Stimulated activated CD8-positive, alpha-beta memory T cell treated with anti-CD3 and anti-CD28 coated beads, Interleukin-15, amount 100 ng/mL, for 24 hours (primary cell): ENCODE measurements around the gene PROC.
"Not testable (repeated sequence)": the region's sequence is repeated elsewhere in the genome, so short reads cannot be mapped to it uniquely, and the experiment has no call there.

ENCODE experiments used
- DNase-seq: peaks from one replicate; pipeline ENCODE4 v3.0.0-alpha.2; 2020; ENCODE audit warnings: low read depth

Gene PROC

GRCh38 chr2:127394492-127394891 lies 23.7 kb upstream of the PROC start:
- DNase-seq = no peak

DNA sequence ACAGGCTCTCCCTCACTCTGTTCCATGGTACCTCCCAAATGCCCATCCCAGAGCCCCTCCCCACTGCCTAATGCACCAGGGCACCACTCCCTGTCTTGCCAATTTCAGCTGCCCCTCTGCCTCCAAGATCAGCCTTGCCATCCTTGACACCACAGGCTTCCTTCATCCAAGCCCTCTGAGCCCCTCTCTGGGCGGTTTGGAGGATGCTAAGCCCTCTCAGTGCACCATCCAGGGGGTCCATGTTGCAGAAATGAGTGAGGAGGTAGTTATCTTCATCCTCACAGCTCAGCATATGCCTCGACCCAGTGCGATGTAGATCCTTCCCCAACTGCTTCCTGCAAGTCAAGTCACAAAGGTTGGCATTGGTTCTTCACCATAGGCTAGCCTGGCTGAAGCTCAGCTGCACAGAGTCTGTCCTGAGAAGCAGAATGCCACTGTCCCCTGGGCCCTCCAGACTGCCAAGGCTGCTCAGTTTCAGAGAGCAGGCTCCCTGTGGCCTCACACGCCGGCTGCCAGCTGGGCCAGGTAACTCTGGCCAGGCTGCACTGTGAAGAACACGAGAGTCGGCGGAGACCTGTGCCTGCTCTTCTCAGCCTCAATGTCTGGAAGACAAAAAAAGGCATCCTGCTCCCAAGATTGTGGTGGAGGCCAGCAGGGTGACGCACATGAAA lies 20.5 kb upstream of the PROC start:
- no peak for DNase-seq

DNA sequence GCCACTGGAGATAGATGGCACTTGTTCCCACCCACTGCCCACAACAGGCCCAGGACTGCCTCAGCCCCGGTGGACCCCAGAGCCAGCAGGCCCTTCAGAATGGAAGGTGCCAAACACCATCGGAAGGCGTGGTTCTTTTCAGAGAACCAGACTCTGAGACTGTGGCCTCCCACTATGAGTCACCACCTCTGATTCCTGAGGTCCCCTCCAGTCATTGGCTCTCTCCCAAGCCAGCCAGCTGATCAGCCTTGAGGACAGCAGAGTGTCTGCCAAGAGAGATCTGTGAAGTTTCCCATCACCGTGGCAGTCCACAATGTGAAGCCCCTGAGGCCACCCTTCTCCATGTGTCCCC lies 20.0 kb upstream of the PROC start:
- no peak for DNase-seq

DNA sequence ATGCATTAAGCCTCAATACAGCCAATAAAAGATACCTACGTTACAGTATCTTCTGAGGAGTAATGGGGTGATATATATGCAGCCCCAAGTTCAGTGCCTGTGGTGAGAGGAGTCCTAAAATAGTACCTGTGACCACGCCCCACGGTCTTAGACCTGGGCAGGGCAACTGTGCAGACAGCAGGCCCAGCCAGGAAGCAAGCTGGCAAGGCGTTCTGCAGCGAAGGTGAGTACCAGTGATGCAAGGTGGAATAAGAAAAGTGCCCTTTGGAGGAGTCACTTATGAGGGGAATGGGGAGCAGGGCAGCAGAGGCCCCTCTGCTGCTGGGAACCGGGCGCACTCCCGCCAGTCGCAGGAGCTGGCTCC lies 17.7 kb upstream of the PROC start:
- DNase-seq = no peak

- DNase-seq = no peak
Observed at GRCh38 chr2:127400897-127401756, 17.1 kb upstream of the PROC start.

DNA sequence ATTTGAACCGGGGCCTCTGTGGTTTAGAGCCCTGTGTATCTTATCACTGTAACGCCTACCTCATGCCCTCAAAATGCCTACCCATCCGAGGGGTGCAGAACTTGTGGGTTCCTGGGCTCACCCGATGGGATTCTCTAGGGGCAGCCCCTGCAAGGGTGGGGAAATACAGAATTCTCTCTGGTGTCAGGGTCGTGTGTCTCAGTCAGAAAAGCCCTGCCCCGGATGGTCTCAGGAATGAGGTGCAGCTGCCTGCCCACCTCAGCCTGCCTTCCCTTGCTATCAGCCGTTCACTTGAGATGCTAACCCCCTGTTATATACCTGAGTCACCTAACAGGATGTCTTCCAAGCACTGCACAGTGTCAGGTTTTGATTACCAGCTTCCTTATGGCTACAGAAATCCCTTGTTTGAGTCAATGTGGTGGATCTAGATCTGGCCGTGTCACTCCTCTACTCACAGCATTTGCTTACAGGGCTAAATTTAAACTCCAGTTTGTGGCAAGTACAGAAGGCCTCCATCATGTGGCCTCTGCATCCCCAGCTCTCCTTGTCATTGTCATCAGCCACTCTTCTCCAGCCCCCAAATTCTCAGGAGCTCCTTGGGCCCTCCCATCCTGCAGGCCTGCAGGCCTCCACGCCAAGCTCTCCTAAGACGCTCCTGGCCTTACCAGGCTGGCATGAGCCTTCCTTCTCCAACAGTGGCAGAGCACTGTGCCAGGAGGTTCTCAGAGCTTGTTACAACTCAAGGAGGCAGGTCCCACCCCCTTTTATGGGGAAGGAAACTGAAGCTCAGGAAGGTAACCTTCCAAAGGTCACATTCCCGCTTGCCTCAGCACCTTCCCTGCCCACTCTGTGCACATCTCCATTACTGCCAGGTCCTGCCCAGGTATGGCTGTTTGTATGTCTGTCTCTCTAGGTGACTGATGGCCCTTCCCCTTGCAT lies 16.2 kb upstream of the PROC start:
- no peak for DNase-seq

- DNase-seq = no peak
Observed at GRCh38 chr2:127403460-127403859, 14.8 kb upstream of the PROC start.

DNA sequence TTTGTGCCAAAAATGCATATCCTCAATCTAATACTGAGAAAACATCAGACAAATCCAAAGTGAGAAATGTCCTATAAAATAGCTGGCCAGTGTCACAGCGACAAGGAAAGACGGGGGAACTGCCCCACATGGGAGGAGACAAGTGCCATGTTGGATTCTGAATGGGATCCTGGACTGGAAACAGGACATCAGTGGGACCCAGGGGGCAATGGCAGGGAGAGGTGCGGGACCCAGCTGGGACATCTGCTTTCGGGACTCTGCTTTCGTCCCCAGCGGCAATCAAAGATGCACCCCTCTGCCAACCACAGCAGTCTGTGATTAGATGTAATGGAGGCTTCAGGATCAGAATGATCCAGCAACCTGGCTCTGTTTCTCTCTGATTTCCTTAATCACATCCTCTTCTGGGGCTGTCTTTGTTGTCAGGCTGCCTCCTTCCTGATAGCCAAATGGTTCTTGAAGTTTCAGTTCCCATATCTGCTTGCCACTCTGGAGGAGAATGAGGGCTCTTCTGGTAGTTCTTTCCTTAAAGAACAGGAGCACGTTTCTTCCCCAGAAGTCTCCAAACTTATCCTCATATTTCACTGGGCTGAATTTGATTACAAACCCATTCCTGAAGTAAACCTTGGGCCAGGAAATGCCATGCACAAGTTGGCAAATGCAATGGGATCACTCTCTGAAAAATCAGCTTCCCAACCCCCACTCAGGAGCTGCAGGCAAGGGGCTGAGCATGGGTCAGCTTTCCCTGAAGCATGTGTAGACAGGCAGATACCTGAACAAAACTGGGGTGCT lies 13.6 kb upstream of the PROC start:
- no peak for DNase-seq

DNA sequence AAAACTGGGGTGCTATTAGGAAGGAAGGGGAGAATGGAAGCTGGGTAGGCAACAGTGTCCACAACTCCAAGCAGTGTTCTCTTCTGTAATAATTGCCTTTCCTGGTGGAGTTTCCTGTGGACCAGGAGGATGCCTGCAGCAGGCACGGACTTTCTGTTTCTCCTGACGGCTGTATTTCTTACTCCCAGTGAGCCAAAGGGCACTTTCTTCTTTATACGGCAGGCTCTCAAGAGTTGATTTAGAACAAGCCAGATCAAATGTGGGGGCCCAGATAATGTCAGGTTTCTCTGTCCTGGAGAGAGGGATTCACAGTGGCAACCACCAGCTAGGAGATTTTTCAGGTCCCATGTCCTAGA lies 13.0 kb upstream of the PROC start:
- DNase-seq = no peak

DNA sequence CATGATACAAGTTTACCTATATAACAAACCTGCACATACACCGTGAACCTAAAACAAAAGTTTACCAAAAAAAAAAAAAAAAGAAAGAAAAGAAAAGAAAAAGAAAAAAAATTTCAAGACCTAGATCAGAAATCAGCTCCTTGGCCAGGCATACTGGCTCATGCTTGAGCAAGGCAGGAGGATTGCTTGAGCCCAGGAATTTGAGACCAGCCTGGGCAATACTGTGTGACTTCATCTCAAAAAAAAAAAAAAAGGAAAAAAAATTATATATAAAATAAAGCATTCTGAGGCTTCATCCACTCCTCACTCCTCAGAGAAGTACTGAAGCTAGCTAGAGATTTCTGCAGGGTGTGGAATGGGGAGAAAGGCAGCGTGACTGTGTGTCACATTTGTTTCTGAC lies 11.8 kb upstream of the PROC start:
- no peak for DNase-seq

DNA sequence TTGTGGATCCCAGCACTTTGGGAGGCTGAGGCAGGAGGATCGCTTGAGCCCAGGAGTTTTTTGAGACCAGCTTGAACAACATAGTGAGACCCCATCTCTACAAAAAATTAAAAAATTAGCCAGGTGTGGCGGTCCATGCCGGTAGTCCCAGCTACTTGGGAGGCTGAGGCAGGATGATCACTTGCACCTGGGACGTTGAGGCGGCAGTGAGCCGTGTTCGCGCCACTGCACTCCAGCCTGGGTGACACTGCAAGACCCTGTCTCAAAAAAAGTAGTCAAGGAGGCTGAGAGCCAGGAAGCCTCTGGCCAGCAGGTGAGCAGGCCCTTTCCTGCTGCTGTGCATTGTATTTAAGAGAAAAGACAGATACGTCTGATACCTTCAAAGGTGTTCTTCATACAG lies 11.1 kb upstream of the PROC start:
- no peak for DNase-seq

GRCh38 chr2:127407661-127408003 lies 10.6 kb upstream of the PROC start:
- DNase-seq = no peak

DNA sequence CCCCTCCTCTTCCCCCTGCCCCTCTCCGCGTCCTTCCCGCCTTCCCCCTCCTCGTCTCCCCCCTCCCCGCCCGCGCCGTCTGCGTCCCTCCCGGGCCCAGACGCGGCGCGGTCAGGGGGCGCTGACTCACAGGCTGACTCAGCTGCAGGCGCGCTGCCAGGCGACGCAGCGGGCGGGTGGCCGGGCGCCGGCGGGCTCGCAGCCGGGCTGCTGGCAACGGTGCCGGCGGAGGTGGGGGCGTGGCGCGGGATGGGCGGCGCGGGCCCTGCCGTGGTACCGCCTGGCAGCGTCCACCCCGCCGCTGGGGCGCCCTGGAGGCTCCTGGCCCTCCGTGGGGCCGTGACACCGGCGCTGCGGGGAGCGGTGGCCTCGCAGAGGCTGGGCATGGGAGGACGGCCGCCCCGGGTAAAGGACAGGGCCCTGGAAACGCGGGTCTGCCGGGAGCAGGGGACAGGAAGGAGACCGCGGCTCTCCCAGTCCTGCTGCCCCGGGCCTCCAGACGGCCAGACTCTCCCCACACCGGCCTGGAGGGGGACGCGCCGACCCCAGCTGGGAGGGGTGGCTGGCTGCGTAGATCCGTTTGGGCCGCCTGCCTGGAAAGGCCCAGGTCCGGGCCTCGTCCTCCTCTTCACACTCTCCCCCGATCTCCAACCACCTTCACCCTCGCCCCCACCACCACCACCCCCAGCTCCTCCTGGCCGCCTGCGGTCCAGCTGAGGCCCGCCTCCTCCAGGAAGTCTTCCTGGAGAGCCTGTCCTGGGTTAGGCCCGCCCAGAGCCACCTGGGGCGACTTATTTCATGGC lies 10.0 kb upstream of the PROC start:
- peak; percentile 69 for DNase-seq

- no peak for DNase-seq
Observed at GRCh38 chr2:127408807-127409099, 9.5 kb upstream of the PROC start.

GRCh38 chr2:127409716-127410115 lies 8.5 kb upstream of the PROC start:
- DNase-seq = not testable (repeated sequence)

DNA sequence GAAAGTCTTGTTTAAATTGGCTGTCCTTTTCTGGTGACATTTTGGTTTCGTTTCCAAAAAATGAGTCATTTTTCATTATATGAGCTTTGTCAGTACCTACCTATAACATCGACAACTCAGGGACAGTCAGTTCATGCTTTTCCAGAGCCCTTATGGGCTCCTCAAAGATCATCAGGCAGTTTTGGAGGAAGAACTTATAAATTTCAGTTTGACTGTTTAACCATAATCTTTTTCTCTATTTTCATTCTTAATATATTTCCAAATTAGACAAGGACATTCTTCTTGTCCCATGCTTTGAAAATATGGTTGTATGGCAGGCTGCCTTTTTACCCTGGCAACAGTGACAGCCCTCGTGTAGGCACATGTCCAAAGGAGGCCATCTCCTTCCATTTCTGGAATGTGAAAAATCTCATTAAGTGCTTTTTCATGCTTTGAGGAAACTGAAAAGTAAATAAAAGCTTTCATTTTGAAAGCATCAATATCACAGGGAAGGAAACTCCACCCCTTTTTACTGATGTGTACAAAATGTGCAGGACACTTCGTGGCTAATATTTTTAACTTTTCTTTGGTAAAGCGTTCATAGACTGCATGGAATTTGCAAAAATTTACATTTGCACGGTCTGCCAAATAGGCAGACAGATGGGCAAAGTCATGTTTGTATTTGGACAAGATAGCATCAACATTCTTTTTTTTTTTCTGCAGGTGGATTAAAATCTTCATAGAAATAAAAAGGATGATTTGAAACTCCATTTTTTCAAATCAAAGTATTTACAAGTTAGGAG lies 7.2 kb upstream of the PROC start:
- DNase-seq = no peak

DNA sequence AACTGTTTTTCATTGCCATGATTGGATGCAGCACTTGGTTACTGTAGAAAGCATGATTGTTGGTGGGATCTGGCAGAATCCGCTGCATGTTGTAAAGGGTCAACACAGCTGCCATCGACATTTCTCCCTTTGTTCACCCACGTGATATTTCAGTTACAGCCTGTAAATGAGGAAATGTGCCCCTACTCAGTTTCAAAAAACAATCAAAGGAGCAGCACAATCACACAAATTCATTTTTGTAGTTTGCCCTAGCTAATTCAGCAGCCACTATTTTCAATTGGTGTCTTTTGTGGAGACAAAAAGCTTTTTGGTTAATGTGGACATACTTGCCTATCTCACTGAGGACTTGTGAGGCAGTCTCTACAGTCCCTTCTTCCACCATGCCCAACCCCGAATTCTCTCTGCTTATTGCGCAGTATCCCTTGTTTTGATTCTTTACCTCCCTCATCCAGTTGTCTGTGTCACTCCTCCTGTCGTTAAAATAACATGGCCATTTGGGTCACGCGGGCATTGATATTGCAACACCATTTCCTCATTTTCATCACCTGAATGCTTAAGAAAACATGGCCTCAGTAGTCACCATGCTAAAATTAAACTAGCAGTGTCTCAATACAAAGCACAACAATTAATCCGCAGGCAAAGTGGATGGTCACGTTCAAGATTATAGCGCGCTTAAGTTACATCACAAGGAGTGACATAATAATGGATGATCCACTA lies 6.4 kb upstream of the PROC start:
- no peak for DNase-seq

- DNase-seq = no peak
Observed at GRCh38 chr2:127413200-127413599, 5.0 kb upstream of the PROC start.

DNA sequence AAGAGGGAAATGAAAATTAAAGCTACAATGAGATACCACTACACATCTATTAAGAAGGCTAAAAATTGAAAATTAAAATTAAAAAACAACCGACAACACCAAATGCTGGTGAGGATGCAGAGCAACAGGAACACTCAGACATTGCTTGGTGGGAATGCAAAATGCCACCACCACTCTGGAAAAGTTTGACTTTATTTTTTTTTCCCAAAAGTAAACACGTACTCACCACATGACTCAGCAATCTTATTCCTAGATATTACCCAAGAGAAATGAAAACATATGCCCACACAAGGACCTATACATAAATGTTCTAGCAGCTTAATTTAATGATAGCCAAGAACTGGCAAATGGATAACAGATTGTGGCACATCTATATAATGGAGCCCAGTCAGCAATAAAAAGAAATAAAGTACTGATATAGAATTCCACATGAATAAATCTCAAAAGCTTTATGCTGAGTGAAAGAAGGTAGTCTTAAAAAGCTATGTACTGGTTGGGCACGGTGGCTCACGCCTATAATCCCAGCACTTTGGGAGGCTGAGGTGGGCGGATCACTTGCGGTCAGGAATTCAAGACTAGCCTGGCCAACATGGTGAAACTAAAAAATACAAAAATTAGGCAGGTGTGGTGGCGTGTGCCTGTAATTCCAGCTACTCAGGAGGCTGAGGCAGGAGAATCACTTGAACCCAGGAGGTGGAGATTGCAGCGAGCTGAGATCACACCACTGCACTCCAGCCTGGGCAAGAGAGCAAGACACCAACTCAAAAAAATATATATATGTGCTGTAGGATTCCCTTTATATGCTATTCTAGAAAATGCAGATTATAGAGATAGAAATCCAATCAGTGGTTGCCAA lies 4.2 kb upstream of the PROC start:
- DNase-seq = no peak
